H9 (cell line): ENCODE data around the gene CD207. TPM values are rescaled to one million over a fixed set of nuclear protein-coding genes. Genes with fewer than 3 reads are reported as not detected.

Experiments used
- DNase-seq: peaks from one replicate; pipeline ENCODE4 v3.0.0-alpha.2; 2017
- H2AFZ ChIP-seq: one replicate; pipeline ENCODE4 v1.6.1; 2013; ENCODE audit warnings: mild to moderate bottlenecking, low read length, control low read depth, moderate library complexity
- H2AK5ac ChIP-seq: 2 replicates; pipeline ENCODE4 v1.6.1; 2013; ENCODE audit warnings: low read length, control low read depth, mixed read lengths; ENCODE audit not compliant: insufficient read length
- H2BK120ac ChIP-seq: one replicate; pipeline ENCODE4 v1.6.1; 2013; ENCODE audit warnings: low read depth, mild to moderate bottlenecking, low read length, control low read depth, inconsistent platforms; ENCODE audit not compliant: poor library complexity, severe bottlenecking
- H2BK12ac ChIP-seq: 2 replicates; pipeline ENCODE4 v1.6.1; 2013; ENCODE audit warnings: low read length, control low read depth, mixed read lengths, low read depth; ENCODE audit not compliant: insufficient read length
- H2BK15ac ChIP-seq: 2 replicates; pipeline ENCODE4 v1.6.1; 2013; ENCODE audit warnings: low read depth, low read length, control low read depth
- H2BK20ac ChIP-seq: one replicate; pipeline ENCODE4 v1.6.1; 2013; ENCODE audit warnings: low read depth, mild to moderate bottlenecking, low read length, control low read depth, inconsistent platforms; ENCODE audit not compliant: poor library complexity, severe bottlenecking
- H2BK5ac ChIP-seq: 2 replicates; pipeline ENCODE4 v1.6.1; 2013; ENCODE audit warnings: low read length, control low read depth, mixed read lengths; ENCODE audit not compliant: insufficient read length
- H3K14ac ChIP-seq: 2 replicates; pipeline ENCODE4 v1.6.1; 2013; ENCODE audit warnings: low read length, control low read depth; ENCODE audit not compliant: insufficient read depth
- H3K18ac ChIP-seq: 2 replicates; pipeline ENCODE4 v1.6.1; 2013; ENCODE audit warnings: low read depth, mild to moderate bottlenecking, mixed read lengths, low read length, control low read depth; ENCODE audit not compliant: insufficient read length
- H3K23ac ChIP-seq: 2 replicates; pipeline ENCODE4 v1.6.1; 2013; ENCODE audit warnings: low read length, control low read depth, mixed read lengths, low read depth; ENCODE audit not compliant: insufficient read length
- H3K23me2 ChIP-seq: 2 replicates; pipeline ENCODE4 v1.6.1; 2013; ENCODE audit warnings: low read depth, mild to moderate bottlenecking, mixed read lengths, low read length, control low read depth; ENCODE audit not compliant: insufficient read length, poor library complexity, severe bottlenecking
- H3K27ac ChIP-seq: 2 replicates; pipeline ENCODE4 v1.5.1; 2013; ENCODE audit warnings: low read length, control low read depth, mixed read lengths, low read depth; ENCODE audit not compliant: insufficient read length
- H3K27me3 ChIP-seq: 2 replicates; pipeline ENCODE4 v1.6.1; 2013; ENCODE audit warnings: low read length, control low read depth, inconsistent platforms; ENCODE audit not compliant: insufficient read depth
- H3K4ac ChIP-seq: 2 replicates; pipeline ENCODE4 v1.6.1; 2013; ENCODE audit warnings: low read depth, mild to moderate bottlenecking, control low read depth, inconsistent platforms, low read length, moderate library complexity
- H3K4me1 ChIP-seq: 2 replicates; pipeline ENCODE4 v1.6.1; 2013; ENCODE audit warnings: low read length, control low read depth, inconsistent platforms; ENCODE audit not compliant: insufficient read depth
- H3K4me2 ChIP-seq: 2 replicates; pipeline ENCODE4 v1.6.1; 2013; ENCODE audit warnings: low read length, control low read depth, mixed read lengths; ENCODE audit not compliant: insufficient read length, insufficient read depth
- H3K56ac ChIP-seq: 2 replicates; pipeline ENCODE4 v1.6.1; 2013; ENCODE audit warnings: low read depth, mild to moderate bottlenecking, mixed read lengths, low read length, control low read depth; ENCODE audit not compliant: insufficient read length
- H3K79me1 ChIP-seq: 2 replicates; pipeline ENCODE4 v1.6.1; 2013; ENCODE audit warnings: low read depth, mild to moderate bottlenecking, moderate library complexity, low read length, control low read depth, inconsistent platforms; ENCODE audit not compliant: insufficient read depth, poor library complexity, severe bottlenecking
- H3K79me2 ChIP-seq: 2 replicates; pipeline ENCODE4 v1.6.1; 2013; ENCODE audit warnings: low read length, control low read depth, inconsistent platforms; ENCODE audit not compliant: insufficient read depth
- H3K9ac ChIP-seq: 2 replicates; pipeline ENCODE4 v1.6.1; 2013; ENCODE audit warnings: low read length, control low read depth, mixed read lengths; ENCODE audit not compliant: insufficient read length; ENCODE audit errors: extremely low read depth
- H3K9me3 ChIP-seq: one replicate; pipeline ENCODE4 v1.6.1; 2013; ENCODE audit warnings: low read depth, low read length, inconsistent platforms; ENCODE audit not compliant: control insufficient read depth
- H3T11ph ChIP-seq: one replicate; pipeline ENCODE4 v1.6.1; 2013; ENCODE audit warnings: mild to moderate bottlenecking, low read length, control low read depth, inconsistent platforms
- H4K20me1 ChIP-seq: one replicate; pipeline ENCODE4 v1.6.1; 2013; ENCODE audit not compliant: control insufficient read depth, insufficient read length, insufficient read depth
- H4K5ac ChIP-seq: 2 replicates; pipeline ENCODE4 v1.6.1; 2013; ENCODE audit warnings: low read depth, mild to moderate bottlenecking, mixed read lengths, low read length, control low read depth; ENCODE audit not compliant: insufficient read length
- H4K8ac ChIP-seq: replicated peaks from 2 replicates; pipeline ENCODE4 v1.6.1; 2013; ENCODE audit warnings: low read length, control low read depth, mixed read lengths, low read depth; ENCODE audit not compliant: insufficient read length
- H4K91ac ChIP-seq: 2 replicates; pipeline ENCODE4 v1.6.1; 2013; ENCODE audit warnings: low read depth, mild to moderate bottlenecking, moderate library complexity, mixed read lengths, low read length, control low read depth; ENCODE audit not compliant: insufficient read length
- H3K27ac Mint-ChIP-seq, 3 experiments: 2 replicates in 2 of 3; 3 replicates in 1 of 3; pipeline ENCODE4 v1.8.0; 2020 to 2021; ENCODE audit warnings: mixed read lengths in 3 of 3, mild to moderate bottlenecking in 1 of 3, moderate library complexity in 1 of 3
- H3K27me3 Mint-ChIP-seq: 2 replicates; pipeline ENCODE4 v1.8.0; 2021; ENCODE audit warnings: low read depth, mild to moderate bottlenecking, moderate library complexity, mixed read lengths
- H3K36me3 Mint-ChIP-seq, 3 experiments: 2 replicates in 2 of 3; 3 replicates in 1 of 3; pipeline ENCODE4 v1.8.0; 2020 to 2021; ENCODE audit warnings: low read depth in 3 of 3, mixed read lengths in 3 of 3; ENCODE audit not compliant: insufficient read depth in 1 of 3
- H3K4me1 Mint-ChIP-seq, 2 experiments: 2 replicates each; pipeline ENCODE4 v1.8.0; 2020; ENCODE audit warnings: mixed read lengths in 2 of 2
- H3K4me3 Mint-ChIP-seq, 2 experiments: 2 replicates in 1 of 2; 3 replicates in 1 of 2; pipeline ENCODE4 v1.8.0; 2020 to 2021; ENCODE audit warnings: mild to moderate bottlenecking in 2 of 2, mixed read lengths in 2 of 2, moderate library complexity in 1 of 2
- H3K9me3 Mint-ChIP-seq, 2 experiments: 2 replicates in 1 of 2; 3 replicates in 1 of 2; pipeline ENCODE4 v1.8.0; 2020; ENCODE audit warnings: mild to moderate bottlenecking in 2 of 2, mixed read lengths in 2 of 2, moderate library complexity in 1 of 2
- CTCF ChIP-seq: fragments of 200-600 bp; sonication (generic); conservative IDR thresholded peaks from 3 replicates; pipeline ENCODE4 v1.8.0; 2021; ENCODE audit warnings: antibody characterized with exemption, mild to moderate bottlenecking
- WGBS: extraction: QIAGEN DNeasy Blood & Tissue Kit; methylation state at CpG from one replicate; pipeline ENCODE4 v1.1.7; 2013; ENCODE audit warnings: missing lambda C conversion rate, low lambda C conversion rate, mixed read lengths; ENCODE audit not compliant: insufficient read length; ENCODE audit errors: extremely low coverage; 5-methylcytosine and 5-hydroxymethylcytosine counted together
- total RNA-seq: library from RNA; stranded (reverse); gene quantifications from 2 replicates; pipeline ENCODE4 v1.2.1, GENCODE V29; 2021

The CD207 gene
- total RNA-seq, 1 experiment from 2014 or later: not detected

GRCh38 chr2:70801607-70802263, 33.9 kb downstream of the CD207 start:
- H3K4me2 ChIP-seq: no peak overlapping the region
- no peaks in the 10 kb centered on the region; the same call in 1 of the 2 replicates for H3K27me3 ChIP-seq
- Mint-ChIP-seq H3K4me1 (peaks cover 2% of the 10 kb centered on the region in 2 experiments; a peak in 3 of 4 replicates), H3K27me3 (peaks cover 72% of the 10 kb centered on the region), H3K27ac (no peak overlapping the region), H3K4me3 (no peak overlapping the region), H3K9me3 (peaks cover 12 to 17% of the 10 kb centered on the region in 2 experiments), H3K36me3 (peaks cover 7 to 9% (median 8%) of the 10 kb centered on the region in 3 experiments; a peak in 6 of 7 replicates)
- H2BK12ac ChIP-seq: no peak overlapping the region
- no peak overlapping the region for H3K56ac ChIP-seq
- H3K79me1 ChIP-seq: no peaks in the 10 kb centered on the region
- H3K23ac ChIP-seq: no peak overlapping the region
- H2AFZ ChIP-seq: no peak overlapping the region
- no peak overlapping the region for H3K4ac ChIP-seq
- no peak overlapping the region for H2AK5ac ChIP-seq
- H3K14ac ChIP-seq: no peak overlapping the region; the same call in 1 of the 2 replicates
- no peaks in the 10 kb centered on the region for H3K9me3 ChIP-seq
- H2BK120ac ChIP-seq: no peak overlapping the region
- no peak overlapping the region for H2BK5ac ChIP-seq
- H4K8ac ChIP-seq: no peak overlapping the region
- H4K91ac ChIP-seq: no peak overlapping the region
- no CpG with 5 or more reads among the region's 10 CpGs for WGBS
- no peaks in the 10 kb centered on the region for H3K4me1 ChIP-seq
- H3T11ph ChIP-seq: no peak overlapping the region
- H2BK20ac ChIP-seq: no peak overlapping the region
- no peak overlapping the region for H3K9ac ChIP-seq
- H3K79me2 ChIP-seq: no peaks in the 10 kb centered on the region
- H3K27ac ChIP-seq: no peak overlapping the region
- H3K23me2 ChIP-seq: no peaks in the 10 kb centered on the region
- DNase-seq: no peak
- peaks cover 2% of the 10 kb centered on the region for H4K20me1 ChIP-seq
- no peak overlapping the region for H3K18ac ChIP-seq
- no peak overlapping the region for H4K5ac ChIP-seq
- no peak overlapping the region for H2BK15ac ChIP-seq
- no peak for TF ChIP-seq CTCF
